EH (cell line): ENCODE measurements around the gene HDAC4.

Experiments
- DNase-seq: peaks from one replicate; pipeline ENCODE4 v3.0.0-alpha.2; 2015; ENCODE audit warnings: low read depth

Gene HDAC4

DNA sequence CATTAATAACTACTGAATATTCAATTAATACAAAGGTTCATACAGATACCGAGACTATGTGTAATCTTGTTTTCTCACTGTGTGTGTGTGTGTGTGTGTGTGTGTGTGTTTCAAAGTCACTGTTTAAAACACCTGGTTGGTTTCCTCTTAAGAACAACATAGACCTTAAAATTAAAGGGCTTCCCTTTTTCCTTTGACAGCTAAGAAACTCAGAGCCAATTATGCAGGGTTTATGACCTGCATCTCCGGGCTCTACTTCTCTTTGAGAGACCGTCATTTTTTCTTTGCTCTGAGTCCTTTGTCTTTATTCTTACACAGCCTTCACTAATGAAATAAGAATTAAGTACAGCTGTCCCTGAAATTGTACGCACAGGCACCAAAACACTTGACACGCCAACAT lies 145.6 kb downstream of the HDAC4 start:
- DNase-seq = no peak

DNA sequence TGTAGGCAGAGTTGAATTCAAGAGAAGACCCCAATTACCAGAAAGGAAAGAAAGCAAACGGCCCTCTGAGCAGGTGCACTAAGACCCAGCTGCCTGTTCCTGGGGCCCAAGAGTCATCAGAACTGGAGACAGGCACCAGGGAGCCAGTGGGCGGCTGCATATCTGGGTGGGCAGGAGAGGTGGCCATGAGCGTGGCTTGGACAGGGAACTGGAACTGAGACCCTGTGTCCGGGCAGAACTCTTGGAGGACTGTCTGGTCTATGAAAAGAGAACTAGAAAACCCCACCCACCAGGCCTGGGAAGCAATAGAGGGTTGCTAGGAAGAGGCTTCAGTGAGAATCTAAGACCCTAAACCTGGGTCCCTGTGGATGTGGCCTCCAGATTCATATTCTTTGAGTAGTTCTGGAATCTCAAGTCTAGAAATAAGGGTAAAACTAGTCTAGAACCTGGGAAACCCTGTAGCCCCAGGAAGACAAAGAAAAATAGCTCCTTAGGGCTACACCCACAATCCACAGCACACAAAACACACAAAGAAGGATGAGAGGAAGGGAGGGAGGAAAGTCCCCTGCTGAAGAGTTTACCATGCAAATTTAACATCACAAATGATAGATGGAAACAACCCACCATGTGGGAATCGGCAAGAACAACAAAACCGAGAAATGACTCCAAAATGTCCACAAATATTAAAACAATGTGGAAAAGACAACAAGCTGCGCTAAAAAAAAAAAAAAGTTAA lies 147.0 kb downstream of the HDAC4 start:
- DNase-seq = peak; percentile 17

DNA sequence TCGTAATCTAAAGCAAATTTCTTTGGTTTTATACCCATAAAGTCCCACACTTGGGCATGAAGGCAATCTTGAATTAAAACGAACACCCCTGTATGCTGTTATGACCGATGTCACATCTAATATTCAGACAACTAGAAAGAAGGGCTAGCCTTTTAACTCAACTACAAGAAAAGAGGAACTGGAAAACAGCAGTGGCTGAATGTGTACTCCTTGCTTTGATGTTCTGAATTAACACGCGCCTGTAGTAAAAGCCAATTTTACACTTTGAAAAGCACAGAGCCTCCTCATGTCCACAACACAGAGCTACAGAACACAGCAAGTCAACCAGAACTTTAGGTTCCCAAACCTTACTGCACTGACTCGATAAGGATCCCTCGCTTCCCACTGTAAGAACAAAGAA lies 147.6 kb downstream of the HDAC4 start:
- no peak for DNase-seq

DNA sequence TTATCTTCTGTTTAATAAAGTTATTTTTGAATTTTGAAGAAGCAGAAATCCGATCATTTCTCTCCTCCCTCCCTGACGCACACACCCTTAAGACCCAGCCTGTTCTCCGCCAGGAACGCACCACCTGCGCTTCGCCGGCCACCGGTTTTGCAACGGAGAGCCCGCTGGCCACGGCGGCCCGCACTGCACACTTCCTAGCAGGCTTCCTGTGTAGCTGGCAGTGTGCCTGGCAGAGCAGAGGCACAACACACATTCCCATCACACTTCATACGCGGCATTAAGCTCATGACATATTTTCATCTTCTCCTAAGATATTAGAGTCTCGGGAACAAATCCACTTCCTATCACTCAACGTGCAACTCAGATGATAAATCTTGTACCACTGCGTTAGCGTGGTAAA lies 148.0 kb downstream of the HDAC4 start:
- no peak for DNase-seq

DNA sequence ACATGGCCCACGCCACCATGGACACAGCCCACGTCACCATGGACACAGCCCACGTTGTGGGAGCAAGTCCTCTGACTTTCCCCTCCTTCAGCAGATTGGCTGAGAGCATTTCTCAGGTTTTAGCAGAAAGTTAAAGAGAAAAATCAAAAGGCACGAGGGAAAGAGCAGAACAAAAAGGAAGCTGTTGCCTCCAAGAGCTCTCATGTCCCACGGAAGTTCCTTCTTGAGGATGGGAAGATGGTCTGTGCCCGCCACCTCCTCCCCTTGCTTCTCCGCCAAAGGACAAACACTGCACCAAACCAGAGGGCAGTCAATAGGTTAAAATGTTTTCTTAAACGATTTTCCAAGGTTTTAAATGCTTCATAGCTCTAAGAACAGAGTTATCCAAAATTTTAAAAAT lies 148.4 kb downstream of the HDAC4 start:
- DNase-seq = no peak

DNA sequence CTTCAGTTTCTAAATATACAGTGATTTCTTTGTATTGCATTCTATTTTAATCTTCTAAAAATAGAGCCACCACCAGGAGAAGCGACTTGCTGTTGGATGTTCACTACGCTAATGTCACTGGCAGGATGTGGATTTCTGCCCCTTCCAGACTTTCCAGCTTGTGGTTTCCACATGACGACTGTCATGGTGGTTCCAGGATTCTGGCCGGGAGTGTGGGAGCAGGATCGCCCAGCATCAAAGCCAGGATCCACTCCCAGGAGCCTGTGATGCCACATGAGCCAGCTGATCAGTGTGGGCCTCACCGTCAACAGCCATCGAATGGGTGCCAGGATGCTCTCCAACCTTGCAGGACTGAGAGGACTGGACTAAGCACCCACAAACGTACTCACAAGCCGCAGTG lies 148.8 kb downstream of the HDAC4 start:
- DNase-seq = no peak

DNA sequence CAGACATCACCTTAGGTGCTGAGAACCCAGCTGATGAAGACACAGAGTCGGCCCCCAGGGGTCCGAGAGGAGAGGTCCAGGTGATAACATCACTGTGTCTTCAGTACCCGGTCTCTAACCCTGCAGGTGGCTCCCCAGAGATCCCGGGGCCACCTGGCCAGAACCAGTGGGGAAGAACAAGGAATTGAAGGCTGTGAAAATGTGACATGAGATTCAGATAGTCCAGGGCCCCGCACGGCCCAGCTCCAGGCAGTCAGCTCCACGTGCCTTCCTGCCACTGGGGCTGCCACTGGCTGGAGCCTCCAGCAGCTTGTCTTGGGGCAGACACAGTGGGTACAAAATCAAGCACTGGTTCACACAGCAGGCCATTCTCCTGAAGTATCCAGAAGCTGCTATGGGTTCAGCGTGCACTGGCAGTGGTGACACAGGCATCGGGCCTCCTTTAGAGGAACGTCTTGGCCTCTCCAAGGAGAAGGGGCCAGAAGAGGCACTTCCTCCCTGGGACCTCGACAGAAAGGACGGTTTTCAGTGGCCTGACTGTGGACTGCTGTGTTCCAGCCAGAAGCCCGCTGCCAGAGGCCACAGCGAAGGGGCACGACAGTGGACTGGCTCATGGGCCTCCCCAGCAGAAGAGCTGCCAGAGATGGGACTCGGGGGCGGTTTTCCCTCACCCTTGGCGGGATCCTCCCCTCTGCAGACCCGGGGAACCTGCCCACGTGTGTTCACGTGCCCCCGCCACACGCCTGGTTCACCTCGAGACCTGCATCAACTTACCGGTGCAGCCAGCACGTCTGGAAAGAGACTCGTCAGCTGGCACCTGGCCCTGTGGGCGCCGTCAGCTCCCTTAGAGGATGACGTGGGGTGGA lies 150.4 kb downstream of the HDAC4 start:
- no peak for DNase-seq

DNA sequence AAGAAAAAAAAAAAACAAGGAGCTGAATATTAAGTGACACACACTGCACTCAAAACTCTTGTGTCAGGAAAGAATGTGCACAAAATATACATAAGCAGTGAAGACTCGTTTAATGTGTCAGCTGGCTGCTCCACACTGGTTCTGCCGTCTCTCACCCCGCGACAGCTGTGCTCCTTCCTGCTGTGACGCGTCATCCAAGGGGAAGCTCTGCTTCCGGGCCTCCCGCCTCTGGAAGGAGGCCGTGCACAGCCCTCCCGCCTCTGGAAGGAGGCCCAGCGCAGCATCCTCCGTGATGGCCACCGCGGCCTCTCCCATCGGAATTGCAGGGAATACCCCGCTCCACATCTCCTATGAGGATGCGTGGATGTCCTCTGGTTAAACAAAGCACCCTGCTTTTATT lies 151.0 kb downstream of the HDAC4 start:
- peak; percentile 86 for DNase-seq

DNA sequence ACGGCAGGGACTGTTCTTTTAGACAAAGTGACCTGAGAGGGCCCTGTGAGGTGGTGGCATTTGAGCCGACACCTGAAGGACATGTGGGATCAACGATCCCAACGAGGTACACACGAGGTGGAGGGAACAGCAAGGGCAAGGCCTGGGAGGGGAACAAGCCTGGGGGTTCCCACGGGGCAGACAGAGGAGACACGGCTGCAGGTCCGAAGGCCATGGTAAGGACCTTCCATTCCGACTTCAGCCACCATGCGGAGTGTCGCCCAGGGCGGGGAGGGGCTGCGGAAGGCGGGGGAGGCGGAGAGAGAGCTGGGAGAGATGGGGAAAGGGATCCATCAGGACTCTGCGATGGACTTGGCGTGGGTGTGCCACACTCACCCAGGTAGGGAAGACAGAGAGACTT lies 151.8 kb downstream of the HDAC4 start:
- no peak for DNase-seq

DNA sequence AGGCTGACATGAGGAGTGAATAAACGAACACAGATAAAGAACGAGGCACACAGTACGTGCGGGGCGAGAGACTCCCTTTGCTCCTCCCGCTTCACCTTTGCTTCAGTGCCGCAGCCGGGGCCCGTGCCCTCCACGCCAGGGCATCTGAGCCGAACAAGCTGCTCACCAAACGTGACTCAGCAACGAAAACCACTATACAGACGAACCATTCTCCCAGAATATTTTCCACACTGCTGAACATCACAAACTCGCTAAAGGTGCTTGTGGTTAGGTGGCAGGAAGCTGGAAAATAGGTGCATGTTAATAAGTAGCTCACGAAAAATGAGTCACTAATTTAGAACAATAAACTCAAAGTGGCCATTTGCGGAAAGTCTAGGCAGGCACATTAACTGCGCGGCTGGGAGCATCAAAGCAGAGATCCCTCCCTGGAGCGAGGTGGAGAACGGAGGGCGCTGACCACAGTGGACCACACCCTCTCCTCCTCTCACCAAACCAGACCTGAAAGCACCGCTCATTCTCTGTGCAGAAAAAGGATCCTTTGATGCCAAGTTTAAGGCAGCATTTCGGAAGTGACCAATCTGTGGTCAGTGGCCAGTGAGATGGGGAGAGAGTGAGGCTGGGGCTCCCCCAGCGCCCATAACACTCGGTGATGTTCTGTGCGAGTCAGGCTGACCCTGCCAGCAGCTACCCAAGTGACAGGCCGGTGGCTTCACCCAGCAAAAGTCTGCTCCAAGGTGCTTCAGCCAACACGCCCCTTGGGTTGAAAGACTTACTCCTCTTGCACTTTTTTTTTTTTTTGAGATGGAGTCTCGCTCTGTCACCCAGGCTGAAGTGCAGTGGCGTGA lies 153.2 kb downstream of the HDAC4 start:
- no peak for DNase-seq

DNA sequence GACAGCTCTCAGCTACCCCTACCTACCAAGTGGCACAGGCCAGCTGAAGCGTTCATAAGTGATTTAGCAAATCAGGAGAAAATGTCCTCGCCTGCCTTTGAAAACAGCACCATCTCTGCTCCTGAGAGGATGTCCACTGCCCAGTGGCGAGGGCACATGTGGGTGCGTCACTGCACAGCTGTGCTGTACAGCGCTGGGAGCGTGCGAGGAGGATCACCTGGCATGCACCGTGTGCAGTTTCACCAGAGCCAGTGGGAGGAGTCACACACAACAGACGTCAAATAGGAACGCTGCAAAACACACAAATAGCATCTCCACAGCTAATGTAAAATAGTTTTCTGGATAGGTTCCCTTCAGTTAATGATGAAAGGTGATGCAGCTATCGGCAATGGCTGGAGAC lies 154.1 kb downstream of the HDAC4 start:
- no peak for DNase-seq

DNA sequence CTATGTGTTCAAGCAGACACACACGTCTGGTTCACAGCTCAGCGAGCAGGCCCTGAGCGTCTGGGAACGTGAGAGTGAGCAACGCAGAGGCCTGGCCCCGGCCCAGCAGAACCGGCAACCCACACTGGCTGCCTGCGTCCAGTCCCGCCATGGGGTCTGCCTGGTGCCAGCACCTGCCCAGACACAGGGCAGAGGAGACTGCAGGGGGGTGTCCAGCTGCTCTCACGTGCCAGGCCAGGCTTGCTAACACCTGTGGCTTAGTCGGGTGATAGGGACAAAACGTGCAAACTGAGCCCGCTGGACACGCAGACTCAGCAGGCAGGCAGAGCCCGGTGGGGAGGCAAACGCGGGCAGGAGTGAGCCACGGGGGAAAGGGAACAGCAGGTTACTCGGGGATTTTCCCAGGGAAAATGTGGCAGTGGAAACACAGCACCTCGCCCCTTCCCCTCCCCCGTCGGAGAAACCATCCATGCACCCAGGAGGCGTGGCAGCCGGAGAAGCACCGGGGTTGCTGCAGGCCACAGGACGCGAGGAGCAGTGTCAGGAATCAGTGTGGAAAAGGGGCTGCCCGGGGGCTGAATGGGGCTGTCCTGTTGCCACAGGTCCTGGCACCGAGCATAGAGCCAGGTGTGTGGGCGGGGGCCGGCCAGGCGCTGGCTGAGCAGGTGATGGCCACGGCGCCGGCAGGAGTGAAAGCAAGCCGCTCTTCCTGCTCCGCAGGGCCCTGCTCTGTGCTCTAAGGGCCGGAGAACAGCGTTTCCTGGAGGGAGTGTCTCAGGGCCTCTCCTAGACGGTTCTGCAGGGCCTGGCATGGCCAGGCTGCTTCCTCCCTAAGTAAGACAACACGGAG lies 154.7 kb downstream of the HDAC4 start:
- no peak for DNase-seq

DNA sequence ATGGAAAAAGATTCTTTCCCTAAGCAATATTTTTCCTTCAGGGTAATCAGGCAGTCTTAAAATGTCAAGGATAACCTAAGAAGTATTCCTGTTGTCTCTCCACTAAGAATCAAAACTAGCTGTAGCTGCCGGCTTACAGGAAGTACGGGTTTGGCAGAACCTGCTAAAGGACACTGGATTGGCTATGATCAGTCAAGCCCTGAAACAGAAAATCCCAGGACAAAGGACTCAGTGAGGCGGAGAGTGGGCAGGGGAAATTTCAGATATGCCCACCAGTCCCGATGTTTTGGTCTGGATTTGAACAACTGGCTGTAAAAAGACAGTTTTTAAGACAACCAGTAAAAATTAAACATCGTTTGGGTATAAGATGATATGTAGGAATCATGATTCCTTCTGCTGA lies 155.7 kb downstream of the HDAC4 start:
- no peak for DNase-seq

DNA sequence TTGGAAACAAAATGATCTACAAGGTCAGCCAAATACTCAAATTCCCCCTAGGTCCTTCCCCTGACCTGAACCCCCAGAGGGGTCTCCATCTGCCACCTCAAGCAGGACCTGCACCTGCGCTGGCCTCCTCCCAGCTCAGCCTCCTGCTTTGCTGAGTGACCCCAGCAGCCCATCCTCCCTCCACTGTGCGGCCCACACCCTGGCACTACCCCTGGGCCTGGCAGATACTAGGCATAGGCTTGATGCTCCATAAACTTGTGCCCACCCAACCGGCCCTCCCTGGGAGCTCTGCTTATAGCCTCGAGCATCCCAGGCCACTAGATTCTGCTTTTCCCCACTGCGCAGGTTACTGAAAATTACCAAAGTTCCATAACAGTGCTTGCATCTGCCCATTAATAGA lies 156.2 kb downstream of the HDAC4 start:
- no peak for DNase-seq

DNA sequence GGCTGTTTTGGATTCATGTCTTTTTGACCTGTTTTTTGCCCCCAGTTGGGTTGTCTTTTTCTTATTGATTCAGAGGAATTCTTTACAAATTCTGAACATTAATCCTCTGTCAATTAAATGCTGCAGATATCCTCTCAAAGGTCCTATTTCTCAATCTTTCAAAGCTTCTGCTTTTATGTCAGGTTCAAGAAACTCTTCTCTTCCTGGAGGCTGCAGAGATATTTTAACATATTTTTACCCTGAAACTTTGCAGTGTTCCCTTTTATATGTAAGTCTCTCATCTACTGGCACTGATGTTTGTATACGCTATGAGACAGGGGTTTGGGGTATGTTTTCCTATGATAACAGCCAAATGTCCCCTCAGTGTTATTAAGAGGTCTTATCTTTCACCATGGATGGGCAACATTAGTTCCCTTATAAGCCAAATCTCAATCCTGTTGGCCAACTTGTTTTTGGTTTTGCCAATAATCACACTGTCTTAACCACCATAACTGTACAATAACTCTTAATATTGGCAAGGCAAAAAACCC lies 159.3 kb downstream of the HDAC4 start:
- DNase-seq = no peak

DNA sequence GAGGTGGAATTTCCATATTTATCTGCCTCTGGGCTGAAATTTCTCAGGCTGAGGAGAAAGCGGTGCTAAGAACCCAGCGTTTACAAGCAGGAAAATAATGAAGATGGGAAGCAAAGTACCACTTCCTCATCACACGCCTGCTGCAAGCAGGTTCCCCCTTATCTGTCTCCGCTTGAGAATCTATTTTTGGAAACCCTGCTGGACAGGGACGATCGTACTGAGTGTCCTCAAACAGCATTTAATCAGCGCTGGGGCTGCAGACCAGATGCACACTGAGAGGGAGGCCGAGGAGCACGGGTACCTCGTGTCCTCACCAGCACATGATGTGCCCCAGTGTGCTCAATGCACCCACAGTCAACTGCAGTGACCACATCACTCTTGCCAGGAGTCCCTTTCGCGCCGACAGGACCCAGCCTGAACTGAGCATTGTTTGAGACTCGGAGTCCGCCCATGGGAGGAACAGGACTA lies 160.4 kb downstream of the HDAC4 start:
- peak; percentile 40 for DNase-seq

DNA sequence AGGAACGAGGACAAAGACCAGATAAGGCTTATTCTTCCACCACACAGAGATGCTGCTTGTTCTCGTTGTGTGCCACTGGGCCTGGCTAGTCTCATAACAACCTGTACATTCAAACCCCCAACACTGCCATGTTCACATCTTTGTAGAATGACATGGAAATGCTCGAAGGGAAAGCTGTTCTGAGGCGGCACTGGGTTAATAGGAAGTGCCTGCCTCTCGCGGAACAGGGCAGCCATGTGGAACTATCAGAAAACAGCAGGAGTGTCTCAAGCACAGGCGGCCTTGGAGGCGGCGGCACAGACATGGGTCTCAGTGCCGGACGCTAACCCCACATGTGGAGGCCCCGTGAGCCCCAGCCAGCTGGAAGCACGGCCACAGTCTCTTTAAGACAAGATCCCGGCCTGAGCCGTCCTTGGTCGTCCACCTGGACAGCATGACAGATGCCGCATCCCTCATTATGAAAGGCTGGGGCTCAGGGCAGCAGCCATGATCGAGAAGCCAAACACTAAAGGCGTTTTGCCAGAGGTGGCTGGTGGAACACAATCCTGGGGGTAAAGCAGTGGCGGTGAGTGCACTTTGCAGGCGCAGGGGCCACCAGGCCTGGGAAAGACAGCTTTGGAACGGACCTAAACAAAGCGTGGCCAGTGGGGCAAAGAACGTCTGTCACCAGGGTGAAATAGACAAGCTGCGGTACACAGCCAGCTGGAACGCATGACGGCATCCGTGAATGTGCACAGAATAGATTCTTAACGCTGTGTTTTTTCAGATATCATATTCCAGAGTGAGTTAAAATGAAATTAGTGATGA lies 161.0 kb downstream of the HDAC4 start:
- no peak for DNase-seq

DNA sequence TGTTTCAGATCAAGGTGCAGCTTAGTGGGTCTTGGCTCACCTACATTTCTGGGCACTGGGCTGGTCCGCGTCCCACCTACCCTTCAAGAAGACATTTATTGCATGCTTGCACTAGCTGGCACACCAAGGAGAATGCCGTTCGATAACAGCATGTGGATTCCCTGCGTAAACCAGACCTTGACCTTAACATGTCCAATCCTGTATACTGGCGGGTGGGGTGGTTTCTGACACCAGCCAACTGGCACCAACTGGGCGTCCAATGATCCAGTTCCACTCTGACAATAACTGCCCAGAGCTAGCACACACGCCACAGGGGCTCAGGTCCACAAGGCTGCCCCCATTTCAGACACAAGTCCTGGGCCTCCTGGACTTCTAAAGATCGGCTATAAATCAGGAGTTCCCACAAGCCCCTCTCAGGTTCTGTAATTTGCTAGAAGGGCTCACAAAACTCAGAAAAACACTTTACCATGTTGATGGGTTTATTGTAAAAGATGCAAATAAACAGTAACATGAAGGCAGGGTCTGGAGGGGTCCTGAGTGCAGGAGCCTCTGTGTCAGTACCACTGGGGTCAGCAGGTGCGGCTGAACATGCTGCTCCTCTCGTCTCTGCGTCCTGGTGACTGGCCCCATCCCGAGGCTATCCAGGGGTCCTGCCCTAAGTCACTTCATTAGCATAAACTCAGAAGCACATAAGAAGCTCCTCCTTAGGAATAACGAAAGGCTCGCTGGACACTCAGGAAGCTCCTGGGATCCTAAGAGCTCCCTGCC lies 161.8 kb downstream of the HDAC4 start:
- no peak for DNase-seq

DNA sequence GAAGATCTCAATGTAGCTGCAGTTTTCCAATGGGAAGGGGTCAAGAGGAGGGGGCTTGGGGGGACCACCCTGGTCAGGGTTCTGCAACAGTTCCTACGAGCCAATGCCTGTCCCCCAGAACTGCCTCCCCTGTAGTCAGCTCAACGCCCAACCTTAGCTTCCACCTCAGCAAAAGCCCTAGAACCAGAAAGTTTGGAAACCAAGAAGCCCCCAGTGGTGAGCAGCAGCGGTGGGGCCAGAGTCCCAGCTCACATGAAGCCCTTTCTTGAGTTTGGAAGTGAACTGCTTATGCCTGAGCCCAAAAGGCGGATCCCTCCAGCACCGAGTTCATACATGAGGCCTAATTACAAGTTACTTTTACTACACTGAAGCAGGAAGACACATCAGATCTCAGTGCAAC lies 162.4 kb downstream of the HDAC4 start:
- DNase-seq = no peak

DNA sequence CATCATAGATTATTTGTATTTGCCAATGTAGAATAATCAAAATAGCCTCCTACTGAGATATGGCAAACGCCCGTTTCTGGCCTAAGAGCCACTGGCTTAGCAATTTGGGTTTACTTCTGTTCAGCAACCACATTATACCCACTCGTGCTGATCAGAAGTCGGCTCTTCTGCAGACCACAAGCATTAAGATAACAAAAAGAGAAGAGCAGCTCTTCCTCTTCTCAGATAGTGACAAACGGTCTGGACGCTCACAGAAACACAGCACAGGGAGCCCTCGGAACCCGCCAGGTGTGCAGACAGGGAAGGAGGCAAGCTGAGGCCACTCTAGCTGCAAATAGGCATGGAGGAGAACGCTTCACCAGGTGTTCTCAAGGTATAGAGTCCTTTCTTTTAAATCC lies 164.0 kb downstream of the HDAC4 start:
- no peak for DNase-seq
